Spinal cord (tissue), 10 donors: Measurements from ENCODE around the gene GOLGA6A. TPM values are rescaled to one million over a fixed set of nuclear protein-coding genes. Genes with fewer than 3 reads are reported as not detected.

ENCODE experiments used
- DNase-seq, 6 donors: peaks; one replicate each; pipeline versions ENCODE4 v3.0.0 to v3.0.0-alpha.2; 2013 to 2015; ENCODE audit warnings: low spot score in 6 of 6, low read depth in 4 of 6
- H3K27ac ChIP-seq: one replicate; pipeline ENCODE4 v1.5.1; 2013; ENCODE audit warnings: low read depth, low read length, control low read depth
- H3K27me3 ChIP-seq: one replicate; pipeline ENCODE4 v1.6.1; 2013; ENCODE audit warnings: low read length; ENCODE audit not compliant: control insufficient read depth, insufficient read depth
- H3K36me3 ChIP-seq: one replicate; pipeline ENCODE4 v1.6.1; 2013; ENCODE audit warnings: low read length; ENCODE audit not compliant: control insufficient read depth, insufficient read depth
- H3K4me1 ChIP-seq: one replicate; pipeline ENCODE4 v1.6.1; 2013; ENCODE audit warnings: low read length; ENCODE audit not compliant: control insufficient read depth, insufficient read depth
- H3K4me3 ChIP-seq: one replicate; pipeline ENCODE4 v1.5.1; 2013; ENCODE audit warnings: low read depth, low read length, control low read depth
- H3K9me3 ChIP-seq: one replicate; pipeline ENCODE4 v1.6.1; 2013; ENCODE audit warnings: low read length; ENCODE audit not compliant: control insufficient read depth, insufficient read depth
- WGBS: methylation state at CpG from one replicate; pipeline ENCODE4 v1.1.5; 2013; ENCODE audit warnings: missing lambda C conversion rate; ENCODE audit not compliant: insufficient coverage; 5-methylcytosine and 5-hydroxymethylcytosine counted together
- polyA plus RNA-seq, 2 donors: library from polyadenylated mRNA; unstranded; fragments of 120-200 nt; gene quantifications; one replicate each; pipeline ENCODE4 v1.2.1, GENCODE V29; 2013; ENCODE audit not compliant: insufficient read length in 2 of 2
- small RNA-seq: library from RNA; depleted of rRNA; stranded (forward); fragments of <200 nt; gene quantifications from one replicate; pipeline ENCODE3, GENCODE V24; 2014; ENCODE audit warnings: low replicate concordance
- total RNA-seq, 2 donors: library from RNA; depleted of rRNA in 1 of 2; stranded (reverse); fragments of 120-200 nt in 1 of 2; fragments of >200 nt in 1 of 2; gene quantifications; one replicate each; pipeline versions ENCODE4 v1.2.3 to v1.2.4, GENCODE V29; 2013 to 2014
- donor health status: healthy.

GOLGA6A gene
- total and polyA plus RNA-seq, 4 donors = 0.21 to 0.59 (median 0.28) TPM; not detected in 1

GRCh38 chr15:74028646-74029045 is 53.7 kb downstream of the GOLGA6A start:
- no peaks in the 10 kb centered on the region for H3K27me3 ChIP-seq
- no peaks in the 10 kb centered on the region for H3K9me3 ChIP-seq
- H3K4me1 ChIP-seq = peaks cover 7% of the 10 kb centered on the region
- no peak overlapping the region for H3K4me3 ChIP-seq
- peaks cover 39% of the 10 kb centered on the region for H3K36me3 ChIP-seq
- DNase-seq = no peak
- no CpG with 5 or more reads among the region's 3 CpGs for WGBS
- H3K27ac ChIP-seq = no peak overlapping the region

- Histone ChIP-seq H3K36me3 (peaks cover 39% of the 10 kb centered on the region), H3K4me1 (peaks cover 7% of the 10 kb centered on the region), H3K9me3 (no peaks in the 10 kb centered on the region), H3K27me3 (no peaks in the 10 kb centered on the region), H3K4me3 (no peak overlapping the region), H3K27ac (no peak overlapping the region)
- WGBS = 77% methylated on average over 2 of the region's 3 CpGs
- no peak for DNase-seq
Observed at GRCh38 chr15:74027688-74028087, 54.7 kb downstream of the GOLGA6A start.

- Histone ChIP-seq H3K4me1 (peaks cover 7% of the 10 kb centered on the region), H3K27ac (no peak overlapping the region), H3K36me3 (peaks cover 37% of the 10 kb centered on the region), H3K4me3 (no peak overlapping the region), H3K27me3 (no peaks in the 10 kb centered on the region), H3K9me3 (no peaks in the 10 kb centered on the region)
- WGBS = 84% methylated on average over 5 of the region's 5 CpGs
- DNase-seq = no peak
Observed at GRCh38 chr15:74025436-74025835, 56.9 kb downstream of the GOLGA6A start.

GRCh38 chr15:74024687-74025086 is 57.7 kb downstream of the GOLGA6A start:
- Histone ChIP-seq H3K36me3 (peaks cover 33% of the 10 kb centered on the region), H3K27ac (no peak overlapping the region), H3K27me3 (no peaks in the 10 kb centered on the region), H3K4me1 (peaks cover 7% of the 10 kb centered on the region), H3K4me3 (no peak overlapping the region), H3K9me3 (no peaks in the 10 kb centered on the region)
- WGBS = 48% methylated on average over 2 of the region's 2 CpGs
- DNase-seq = no peak

- no peak for DNase-seq
- WGBS = 92% methylated on average over 66 of the region's 66 CpGs
- peaks cover 33% of the 10 kb centered on the region for H3K36me3 ChIP-seq
Observed at GRCh38 chr15:74022706-74023470, 59.5 kb downstream of the GOLGA6A start.

More at GRCh38 chr15:74022706-74023470, 59.5 kb downstream of the GOLGA6A start:
- no peaks in the 10 kb centered on the region for H3K27me3 ChIP-seq
- H3K4me1 ChIP-seq = peaks cover 7% of the 10 kb centered on the region
- H3K4me3 ChIP-seq = no peak overlapping the region
- no peak overlapping the region for H3K27ac ChIP-seq
- no peaks in the 10 kb centered on the region for H3K9me3 ChIP-seq

Small RNA genes lying within 50 kb of the gene (small RNA-seq; reads per million reads assigned to genes)
- gene RN7SL429P = not detected

Other genes starting within 250 kb of the GOLGA6A start
- gene TBC1D21, start 209.0 kb downstream of the GOLGA6A start, total RNA-seq = not detected
- gene TBC1D21, start 209.0 kb downstream of the GOLGA6A start, polyA plus RNA-seq = not detected
- 10 to 100 TPM in 1 of 2 donors, 1 to 10 TPM in 1; 7.9 to 48.2 TPM for gene LOXL1, start 156.1 kb downstream of the GOLGA6A start, total RNA-seq
- 10 to 100 TPM; 20.5 to 25.3 TPM for gene LOXL1, start 156.1 kb downstream of the GOLGA6A start, polyA plus RNA-seq
- 10 to 100 TPM; 26.8 to 32.0 TPM for gene STOML1, start 90.3 kb downstream of the GOLGA6A start, total RNA-seq
- gene STOML1, start 90.3 kb downstream of the GOLGA6A start, polyA plus RNA-seq = 10 to 100 TPM; 57.5 to 57.9 TPM
- 10 to 100 TPM; 13.5 to 14.6 TPM for gene PML, start 87.8 kb downstream of the GOLGA6A start, total RNA-seq
- 10 to 100 TPM; 25.4 to 29.4 TPM for gene PML, start 87.8 kb downstream of the GOLGA6A start, polyA plus RNA-seq
- gene ISLR2, start 48.0 kb upstream of the GOLGA6A start, total RNA-seq = 1 to 10 TPM; 5.2 to 7.1 TPM
- 10 to 100 TPM; 15.4 to 16.7 TPM for gene ISLR2, start 48.0 kb upstream of the GOLGA6A start, polyA plus RNA-seq
- 100 to 1,000 TPM in 1 of 2 donors, 10 to 100 TPM in 1; 80.7 to 391 TPM for gene ISLR, start 91.2 kb upstream of the GOLGA6A start, total RNA-seq
- 100 to 1,000 TPM in 1 of 2 donors, 10 to 100 TPM in 1; 59.5 to 195 TPM for gene ISLR, start 91.2 kb upstream of the GOLGA6A start, polyA plus RNA-seq
- 10 to 100 TPM in 1 of 2 donors, 1 to 10 TPM in 1; 9.4 to 69.0 TPM for gene STRA6, start 120.2 kb upstream of the GOLGA6A start, total RNA-seq
- gene STRA6, start 120.2 kb upstream of the GOLGA6A start, polyA plus RNA-seq = 10 to 100 TPM; 14.8 to 45.5 TPM
- gene CCDC33, start 153.8 kb upstream of the GOLGA6A start, total RNA-seq = 1 to 10 TPM in 1 of 2 donors, under 1 TPM in 1; 0.99 to 7.4 TPM
- gene CCDC33, start 153.8 kb upstream of the GOLGA6A start, polyA plus RNA-seq = 1 to 10 TPM; 2.3 to 3.0 TPM